NCI-H1436 treated with DMSO at 0.1 percent for 48 hours (cell line): ENCODE results near the gene ZCCHC18.
"Not testable (repeated sequence)": the region's sequence is repeated elsewhere in the genome, so short reads cannot be mapped to it uniquely, and the experiment has no call there.

Experiments used
- DNase-seq: peaks from one replicate; lab custom pipeline; 2025; lab: John Stamatoyannopoulos, UW

ZCCHC18 gene

GRCh38 chrX:104112326-104112951 lies at the start of gene ZCCHC18:
Gene ZCCHC18, plus strand, starts transcription at chrX:104112523. Its CDS starts 1,589 bp downstream, at chrX:104114112.
- DNase-seq: peak; percentile 53

- not testable (repeated sequence) for DNase-seq
These were observed 49.7 kb upstream of the ZCCHC18 start for GRCh38 chrX:104062636-104063035.

- DNase-seq: not testable (repeated sequence)
These were observed 36.4 kb upstream of the ZCCHC18 start, which contains the start of gene TMSB15C for GRCh38 chrX:104075778-104076445. Gene TMSB15C, minus strand, starts transcription at chrX:104076236.

GRCh38 chrX:104077854-104078253 lies 34.5 kb upstream of the ZCCHC18 start:
- not testable (repeated sequence) for DNase-seq

- no peak for DNase-seq
These were observed 28.3 kb upstream of the ZCCHC18 start for GRCh38 chrX:104084063-104084462.

GRCh38 chrX:104084534-104085277 lies 27.6 kb upstream of the ZCCHC18 start:
- DNase-seq: no peak

GRCh38 chrX:104085477-104085876 lies 26.8 kb upstream of the ZCCHC18 start:
- no peak for DNase-seq

GRCh38 chrX:104085919-104086318 lies 26.4 kb upstream of the ZCCHC18 start:
- no peak for DNase-seq

- DNase-seq: peak; percentile 46
These were observed 14.0 kb upstream of the ZCCHC18 start for GRCh38 chrX:104098151-104098808.

GRCh38 chrX:104098919-104099318 lies 13.4 kb upstream of the ZCCHC18 start:
- no peak for DNase-seq

GRCh38 chrX:104104676-104105075 lies 7.6 kb upstream of the ZCCHC18 start:
- no peak for DNase-seq

- no peak for DNase-seq
These were observed 6.7 kb upstream of the ZCCHC18 start for GRCh38 chrX:104105330-104106262.

GRCh38 chrX:104108955-104109354 lies 3.4 kb upstream of the ZCCHC18 start:
- DNase-seq: no peak

GRCh38 chrX:104110491-104111240 lies 1.7 kb upstream of the ZCCHC18 start:
- not testable (repeated sequence) for DNase-seq

GRCh38 chrX:104113222-104113965 lies 1.1 kb downstream of the ZCCHC18 start:
- peak; percentile 21 for DNase-seq

- no peak for DNase-seq
These were observed 5.4 kb downstream of the ZCCHC18 start for GRCh38 chrX:104117759-104118158.

GRCh38 chrX:104118765-104119164 lies 6.4 kb downstream of the ZCCHC18 start:
- peak; percentile 71 for DNase-seq

GRCh38 chrX:104122829-104123228 lies 10.5 kb downstream of the ZCCHC18 start:
- DNase-seq: no peak

- no peak for DNase-seq
These were observed 14.5 kb downstream of the ZCCHC18 start for GRCh38 chrX:104126856-104127255.

GRCh38 chrX:104130808-104131207 lies 18.5 kb downstream of the ZCCHC18 start:
- no peak for DNase-seq
